Measurements from ENCODE around the gene FEM1C.

DNA sequence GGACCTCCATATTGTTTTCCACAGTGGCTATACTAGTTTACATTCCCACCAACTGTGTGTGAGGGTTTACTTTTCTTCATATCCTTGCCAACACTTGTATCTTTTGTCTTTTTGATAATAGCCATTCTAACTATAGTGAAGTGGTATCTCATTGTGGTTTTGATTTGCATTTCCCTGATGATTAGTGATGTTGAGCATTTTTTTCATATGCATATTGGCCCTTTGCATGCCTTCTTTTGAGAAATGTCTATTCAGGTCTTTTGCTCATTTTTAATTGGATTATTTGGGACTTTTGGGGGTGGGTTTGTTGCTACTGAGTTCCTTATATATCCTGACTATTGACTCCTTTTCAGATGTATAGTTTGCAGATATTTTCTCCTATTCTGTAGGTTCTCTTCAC is 44.4 kb downstream of the FEM1C start:
- TF ChIP-seq EZH2phosphoT487 (IDR thresholded peaks at IDR 0.05; ENCODE audit: insufficient read depth, low read depth) (no peak), EZH2 (IDR thresholded peaks at IDR 0.05; ENCODE audit: insufficient read depth, poor library complexity, severe bottlenecking) (no peak)

All from GM23248 (cell line).